Activated CD8-positive, alpha-beta memory T cell treated with anti-CD3 and anti-CD28 coated beads for 48 hours (primary cell): ENCODE measurements around the gene FUT4.
A peak's percentile ranks its signal among the peaks of the same experiment; 100 is the strongest.
"Not testable (repeated sequence)": the region's sequence is repeated elsewhere in the genome, so short reads cannot be mapped to it uniquely, and the experiment has no call there.

Source experiments
- DNase-seq, 3 experiments: peaks; one replicate each; pipeline ENCODE4 v3.0.0-alpha.2; 2020; ENCODE audit warnings: low read depth in 2 of 3, low spot score in 2 of 3

Gene FUT4

GRCh38 chr11:94543695-94544645, at the start of gene FUT4:
TSS of gene FUT4 (plus strand) at chr11:94543921. CDS start at chr11:94544134, 213 bp downstream.
- DNase-seq = peak; percentile 58 to 60 (median 59)

- DNase-seq = no peak
These were observed 49.5 kb upstream of the FUT4 start for GRCh38 chr11:94494126-94494680.

GRCh38 chr11:94500181-94500580, 43.5 kb upstream of the FUT4 start:
- no peak for DNase-seq

- DNase-seq = no peak
These were observed 42.2 kb upstream of the FUT4 start for GRCh38 chr11:94501522-94501921.

- no peak for DNase-seq
These were observed 38.9 kb upstream of the FUT4 start for GRCh38 chr11:94504689-94505293.

GRCh38 chr11:94506513-94506912, 37.2 kb upstream of the FUT4 start:
- not testable (repeated sequence) for DNase-seq

- DNase-seq = no peak
These were observed 36.2 kb upstream of the FUT4 start for GRCh38 chr11:94507485-94507884.

- peak; percentile 23 to 29 (median 26) for DNase-seq
These were observed 31.6 kb upstream of the FUT4 start, which contains the start of gene C11orf97 for GRCh38 chr11:94511932-94512781. TSS of gene C11orf97 (plus strand) at chr11:94512461. CDS start at chr11:94512529, 68 bp downstream.

GRCh38 chr11:94513091-94513490, 30.6 kb upstream of the FUT4 start:
- DNase-seq = no peak

- no peak for DNase-seq
These were observed 28.3 kb upstream of the FUT4 start for GRCh38 chr11:94515398-94515797.

GRCh38 chr11:94516725-94517124, 27.0 kb upstream of the FUT4 start:
- DNase-seq = no peak

GRCh38 chr11:94518300-94518699, 25.4 kb upstream of the FUT4 start:
- no peak for DNase-seq

GRCh38 chr11:94519478-94520084, 24.1 kb upstream of the FUT4 start:
- DNase-seq = no peak

GRCh38 chr11:94521684-94522083, 22.0 kb upstream of the FUT4 start:
- DNase-seq = no peak

GRCh38 chr11:94524341-94524740, 19.4 kb upstream of the FUT4 start:
- no peak for DNase-seq

- no peak for DNase-seq
These were observed 18.0 kb upstream of the FUT4 start for GRCh38 chr11:94525546-94526324.

GRCh38 chr11:94526645-94527438, 16.9 kb upstream of the FUT4 start:
- no peak for DNase-seq

GRCh38 chr11:94528551-94528950, 15.2 kb upstream of the FUT4 start:
- DNase-seq = no peak

- DNase-seq = no peak
These were observed 11.5 kb upstream of the FUT4 start for GRCh38 chr11:94532211-94532610.
